ENCODE data around the gene PODXL2.

Gene PODXL2

GRCh38 chr3:127660621-127661251 is 31.8 kb downstream of the PODXL2 start:
- DNase-seq = no peak

GRCh38 chr3:127661600-127661999 is 32.6 kb downstream of the PODXL2 start:
- no peak for DNase-seq

- DNase-seq = no peak
These were observed 33.0 kb downstream of the PODXL2 start for GRCh38 chr3:127662001-127662469.

GRCh38 chr3:127663151-127663550 is 34.2 kb downstream of the PODXL2 start:
- DNase-seq = no peak

- DNase-seq = no peak
These were observed 36.2 kb downstream of the PODXL2 start for GRCh38 chr3:127665165-127665564.

GRCh38 chr3:127665586-127665985 is 36.6 kb downstream of the PODXL2 start:
- no peak for DNase-seq

- DNase-seq = no peak
These were observed 37.7 kb downstream of the PODXL2 start for GRCh38 chr3:127666676-127667075.

GRCh38 chr3:127667119-127667681 is 38.2 kb downstream of the PODXL2 start:
- no peak for DNase-seq

- DNase-seq = no peak
These were observed 39.9 kb downstream of the PODXL2 start for GRCh38 chr3:127668906-127669305.

- DNase-seq = no peak
These were observed 40.7 kb downstream of the PODXL2 start for GRCh38 chr3:127669541-127670228.

GRCh38 chr3:127670229-127670559 is 41.2 kb downstream of the PODXL2 start:
- DNase-seq = no peak

GRCh38 chr3:127670761-127671522 is 42.0 kb downstream of the PODXL2 start:
- no peak for DNase-seq

GRCh38 chr3:127671523-127672428 is 42.8 kb downstream of the PODXL2 start:
- DNase-seq = no peak

GRCh38 chr3:127672429-127673190 is 43.6 kb downstream of the PODXL2 start, which contains the start of gene ABTB1:
Gene ABTB1, plus strand, starts transcription at chr3:127672952. Its CDS starts 74 bp downstream, at chr3:127673026.
- peak; percentile 79 for DNase-seq

GRCh38 chr3:127673191-127674100 is 44.5 kb downstream of the PODXL2 start:
- peak; percentile 33 for DNase-seq

- DNase-seq = no peak
These were observed 45.2 kb downstream of the PODXL2 start for GRCh38 chr3:127674101-127674721.

GRCh38 chr3:127674790-127675189 is 45.8 kb downstream of the PODXL2 start:
- DNase-seq = no peak

- DNase-seq = no peak
These were observed 46.8 kb downstream of the PODXL2 start for GRCh38 chr3:127675651-127676391.

GRCh38 chr3:127676456-127676855 is 47.5 kb downstream of the PODXL2 start:
- no peak for DNase-seq
